Neural progenitor cell (in vitro differentiated cells): ENCODE measurements around the gene GP1BA.

Experiments used
- EZH2 ChIP-seq: fragments of 200-600 bp; sonication (generic); IDR thresholded peaks from 2 replicates; pipeline ENCODE4 v1.6.1; 2017; ENCODE audit warnings: antibody characterized with exemption, mild to moderate bottlenecking, moderate library complexity
- EZH2phosphoT487 ChIP-seq: fragments of 200-600 bp; sonication (generic); IDR thresholded peaks from 2 replicates; pipeline ENCODE4 v1.6.1; 2017; ENCODE audit warnings: antibody characterized with exemption
- TF ChIP-seq, protein P1 (sequence below): fragments of 200-600 bp; sonication (generic); IDR thresholded peaks from 2 replicates; pipeline ENCODE4 v1.5.1; 2017; ENCODE audit warnings: antibody characterized with exemption, mild to moderate bottlenecking

- TF ChIP-seq, protein P1, sequence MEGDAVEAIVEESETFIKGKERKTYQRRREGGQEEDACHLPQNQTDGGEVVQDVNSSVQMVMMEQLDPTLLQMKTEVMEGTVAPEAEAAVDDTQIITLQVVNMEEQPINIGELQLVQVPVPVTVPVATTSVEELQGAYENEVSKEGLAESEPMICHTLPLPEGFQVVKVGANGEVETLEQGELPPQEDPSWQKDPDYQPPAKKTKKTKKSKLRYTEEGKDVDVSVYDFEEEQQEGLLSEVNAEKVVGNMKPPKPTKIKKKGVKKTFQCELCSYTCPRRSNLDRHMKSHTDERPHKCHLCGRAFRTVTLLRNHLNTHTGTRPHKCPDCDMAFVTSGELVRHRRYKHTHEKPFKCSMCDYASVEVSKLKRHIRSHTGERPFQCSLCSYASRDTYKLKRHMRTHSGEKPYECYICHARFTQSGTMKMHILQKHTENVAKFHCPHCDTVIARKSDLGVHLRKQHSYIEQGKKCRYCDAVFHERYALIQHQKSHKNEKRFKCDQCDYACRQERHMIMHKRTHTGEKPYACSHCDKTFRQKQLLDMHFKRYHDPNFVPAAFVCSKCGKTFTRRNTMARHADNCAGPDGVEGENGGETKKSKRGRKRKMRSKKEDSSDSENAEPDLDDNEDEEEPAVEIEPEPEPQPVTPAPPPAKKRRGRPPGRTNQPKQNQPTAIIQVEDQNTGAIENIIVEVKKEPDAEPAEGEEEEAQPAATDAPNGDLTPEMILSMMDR, result no peak
- TF ChIP-seq EZH2phosphoT487, result no peak
- TF ChIP-seq EZH2, result no peak
Observed at GRCh38 chr17:4966844-4967538, 34.9 kb downstream of the GP1BA start.
